ENCODE results near the gene TEKT5.

GRCh38 chr16:10694830-10695229 is at the start of gene TEKT5:
- no peak for TF ChIP-seq CTCF (IDR thresholded peaks at IDR 0.05; ENCODE audit: low read depth, low read length, missing input control)
- no peak for TF ChIP-seq SP1 (IDR thresholded peaks at IDR 0.05)
- TF ChIP-seq NR2F2 (IDR thresholded peaks at IDR 0.05), result no peak
- TF ChIP-seq RAD21 (IDR thresholded peaks at IDR 0.05), result no peak
- no peak for TF ChIP-seq JUND (IDR thresholded peaks at IDR 0.05)
- TF ChIP-seq MAX (IDR thresholded peaks at IDR 0.05), result no peak
- no peak for TF ChIP-seq REST (IDR thresholded peaks at IDR 0.05)
- no peak for TF ChIP-seq ATF3 (IDR thresholded peaks at IDR 0.05)
- no peak for TF ChIP-seq GABPA (IDR thresholded peaks at IDR 0.05 in 1 of 2, conservative IDR thresholded peaks at IDR 0.05 in 1 of 2)
- no peak for TF ChIP-seq EGR1 (IDR thresholded peaks at IDR 0.05; ENCODE audit: low read depth in 2 of 2)

All from liver (tissue), 3 donors.